Gastroesophageal sphincter (tissue), 4 donors: ENCODE data around the gene SOX6. TPM values are rescaled to one million over a fixed set of nuclear protein-coding genes. Genes with fewer than 3 reads are reported as not detected.
"Not testable (repeated sequence)": the region's sequence is repeated elsewhere in the genome, so short reads cannot be mapped to it uniquely, and the experiment has no call there.

ENCODE experiments used
- ATAC-seq: fragments of 150-250 bp; one replicate; pipeline ENCODE4 v1.9.1; 2016; ENCODE audit warnings: mild to moderate bottlenecking, moderate library complexity
- H3K27ac ChIP-seq, 4 donors: fragments of 200-600 bp; sonication (generic) in 3 of 4; 1 replicate in 3 of 4; 2 replicates in 1 of 4; pipeline ENCODE4 v1.5.1; 2016 to 2019
- H3K27me3 ChIP-seq: fragments of 200-600 bp; sonication (generic); one replicate; pipeline ENCODE4 v1.5.1; 2019
- H3K36me3 ChIP-seq, 2 donors: fragments of 200-600 bp; sonication (generic); one replicate each; pipeline ENCODE4 v1.5.1; 2019; ENCODE audit warnings: control low read depth in 1 of 2
- H3K4me1 ChIP-seq, 3 donors: fragments of 200-600 bp; sonication (generic); 1 replicate in 2 of 3; 2 replicates in 1 of 3; pipeline ENCODE4 v1.5.1; 2016 to 2019; ENCODE audit warnings: control low read depth in 2 of 3
- H3K4me3 ChIP-seq, 2 donors: fragments of 200-600 bp; sonication (generic); one replicate each; pipeline ENCODE4 v1.5.1; 2019; ENCODE audit warnings: mild to moderate bottlenecking in 1 of 2, moderate library complexity in 1 of 2
- H3K9me3 ChIP-seq, 3 donors: fragments of 200-600 bp; sonication (generic); one replicate each; pipeline ENCODE4 v1.5.1; 2017 to 2019; ENCODE audit warnings: control low read depth in 2 of 3
- EP300 ChIP-seq: sonication (generic); formaldehyde crosslinking; IDR thresholded peaks from one replicate; pipeline ENCODE4 v1.6.1; 2017; ENCODE audit warnings: antibody characterized with exemption, mild to moderate bottlenecking
- POLR2A ChIP-seq, 2 donors: fragments of 450-650 bp; IDR thresholded peaks; one replicate each; pipeline ENCODE4 v1.6.1; 2017; ENCODE audit warnings: antibody characterized with exemption in 2 of 2, mild to moderate bottlenecking in 2 of 2, moderate library complexity in 1 of 2
- POLR2AphosphoS5 ChIP-seq: sonication (generic); formaldehyde crosslinking; IDR thresholded peaks from one replicate; pipeline ENCODE4 v1.6.1; 2017; ENCODE audit warnings: antibody characterized with exemption
- WGBS, 2 donors: methylation state at CpG; one replicate each; pipeline ENCODE4 v1.1.5; 2018; ENCODE audit warnings: low coverage in 1 of 2; 5-methylcytosine and 5-hydroxymethylcytosine counted together
- total RNA-seq, 4 donors: library from RNA; depleted of rRNA; stranded (reverse); fragments of >200 nt; gene quantifications; one replicate each; pipeline ENCODE4 v1.1.0, GENCODE V29; 2016
- TF ChIP-seq, protein P1 (sequence below), 4 experiments: fragments of 200-600 bp in 2 of 4; fragments of 450-650 bp in 2 of 4; sonication (generic) in 1 of 4; IDR thresholded peaks; one replicate each; pipeline ENCODE4 v1.5.1; 2017 to 2019; ENCODE audit warnings: antibody characterized with exemption in 4 of 4, mild to moderate bottlenecking in 2 of 4, moderate library complexity in 2 of 4

SOX6 gene
- total RNA-seq, 4 donors from 2014 or later: 1.2 to 21.9 (median 6.5) TPM

DNA sequence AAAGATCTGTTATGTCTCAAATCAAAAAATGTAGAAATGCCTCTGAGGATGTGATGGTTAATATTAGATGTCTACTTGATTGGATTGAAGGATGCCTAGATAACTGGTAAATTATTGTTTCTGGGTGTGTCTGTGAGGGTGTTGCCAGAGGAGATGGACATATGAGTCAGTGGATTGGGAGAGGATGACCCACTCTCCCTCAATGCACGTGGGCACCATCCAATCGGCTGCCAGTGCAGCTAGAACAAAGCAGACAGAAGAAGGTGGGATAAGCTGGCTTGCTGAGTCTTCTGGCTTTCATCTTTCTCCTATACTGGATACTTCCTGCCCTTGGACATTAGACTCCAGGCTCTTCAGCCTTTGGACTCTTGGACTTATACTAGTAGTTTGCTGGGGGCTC, 430.3 kb downstream of the SOX6 start:
- WGBS, 2 donors: 67 to 76% methylated on average over 2 of the region's 2 CpGs
- Histone ChIP-seq H3K27ac (no peak overlapping the region), H3K36me3 (no peaks in the 10 kb centered on the region)

DNA sequence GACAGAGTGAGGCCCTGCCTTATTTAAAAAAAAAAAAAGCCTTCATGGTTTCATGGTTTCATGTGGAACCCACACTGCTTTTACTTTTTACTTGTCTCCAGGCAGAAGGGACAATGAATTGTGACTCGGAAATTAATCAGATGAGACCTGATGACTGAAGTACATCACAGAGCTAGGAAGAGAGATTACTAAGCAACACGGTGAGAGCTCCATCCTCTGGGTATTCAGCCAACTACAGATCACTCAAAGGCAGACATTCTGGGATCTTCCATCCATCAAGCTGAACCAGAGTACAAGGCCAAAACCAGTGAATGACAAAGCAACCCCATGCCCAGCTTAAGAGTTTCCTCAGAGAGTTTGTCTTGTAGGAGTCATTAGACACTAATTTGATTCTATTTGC, 433.2 kb downstream of the SOX6 start:
- H3K36me3 ChIP-seq: no peaks in the 10 kb centered on the region
- WGBS, 2 donors: 58 to 80% methylated on average over 1 to 2 of the region's 2 CpGs
- no peaks in the 10 kb centered on the region for H3K9me3 ChIP-seq
- H3K4me1 ChIP-seq: no peaks in the 10 kb centered on the region
- ATAC-seq: no peak
- TF ChIP-seq, protein P1, sequence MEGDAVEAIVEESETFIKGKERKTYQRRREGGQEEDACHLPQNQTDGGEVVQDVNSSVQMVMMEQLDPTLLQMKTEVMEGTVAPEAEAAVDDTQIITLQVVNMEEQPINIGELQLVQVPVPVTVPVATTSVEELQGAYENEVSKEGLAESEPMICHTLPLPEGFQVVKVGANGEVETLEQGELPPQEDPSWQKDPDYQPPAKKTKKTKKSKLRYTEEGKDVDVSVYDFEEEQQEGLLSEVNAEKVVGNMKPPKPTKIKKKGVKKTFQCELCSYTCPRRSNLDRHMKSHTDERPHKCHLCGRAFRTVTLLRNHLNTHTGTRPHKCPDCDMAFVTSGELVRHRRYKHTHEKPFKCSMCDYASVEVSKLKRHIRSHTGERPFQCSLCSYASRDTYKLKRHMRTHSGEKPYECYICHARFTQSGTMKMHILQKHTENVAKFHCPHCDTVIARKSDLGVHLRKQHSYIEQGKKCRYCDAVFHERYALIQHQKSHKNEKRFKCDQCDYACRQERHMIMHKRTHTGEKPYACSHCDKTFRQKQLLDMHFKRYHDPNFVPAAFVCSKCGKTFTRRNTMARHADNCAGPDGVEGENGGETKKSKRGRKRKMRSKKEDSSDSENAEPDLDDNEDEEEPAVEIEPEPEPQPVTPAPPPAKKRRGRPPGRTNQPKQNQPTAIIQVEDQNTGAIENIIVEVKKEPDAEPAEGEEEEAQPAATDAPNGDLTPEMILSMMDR (IDR thresholded peaks at IDR 0.05): no peak
- TF ChIP-seq POLR2AphosphoS5 (no peak), POLR2A (IDR thresholded peaks at IDR 0.05) (no peak), EP300 (no peak)
- no peaks in the 10 kb centered on the region for H3K27me3 ChIP-seq
- no peak overlapping the region for H3K4me3 ChIP-seq
- no peak overlapping the region for H3K27ac ChIP-seq

More for the DNA sequence above, 430.3 kb downstream of the SOX6 start:
- Histone ChIP-seq H3K27me3 (no peaks in the 10 kb centered on the region), H3K4me3 (no peak overlapping the region), H3K4me1 (no peaks in the 10 kb centered on the region), H3K9me3 (no peaks in the 10 kb centered on the region)
- ATAC-seq: no peak
- TF ChIP-seq, protein P1 (IDR thresholded peaks at IDR 0.05): no peak
- no peak for TF ChIP-seq POLR2AphosphoS5
- no peak for TF ChIP-seq EP300
- TF ChIP-seq POLR2A (IDR thresholded peaks at IDR 0.05): no peak

DNA sequence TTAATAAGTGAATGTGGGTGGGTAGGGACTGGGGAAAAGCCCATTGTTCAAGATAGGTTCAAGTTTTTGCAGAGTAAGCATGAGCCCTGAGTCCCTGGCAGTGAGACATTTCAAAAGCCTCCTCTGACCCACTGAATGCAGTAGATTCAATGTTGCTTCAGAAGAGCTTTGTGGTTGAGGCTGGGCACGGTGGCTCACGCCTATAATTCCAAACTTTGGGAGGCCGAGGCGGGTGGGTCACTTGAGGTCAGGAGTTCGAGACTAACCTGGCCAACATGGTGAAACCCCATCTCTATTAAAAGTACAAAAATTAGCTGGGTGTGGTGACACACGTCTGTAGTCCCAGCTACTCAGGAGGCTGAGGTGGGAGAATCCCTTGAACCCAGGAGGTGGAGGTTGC, 433.6 kb downstream of the SOX6 start:
- H3K4me1 ChIP-seq, H3K27me3 ChIP-seq, H3K27ac ChIP-seq, H3K4me3 ChIP-seq, H3K9me3 ChIP-seq, H3K36me3 ChIP-seq, ATAC-seq: not testable (repeated sequence)
- 83% methylated on average over 1 of the region's 6 CpGs; no CpG with 5 or more reads in 1 of the 2 donors for WGBS, 2 donors

DNA sequence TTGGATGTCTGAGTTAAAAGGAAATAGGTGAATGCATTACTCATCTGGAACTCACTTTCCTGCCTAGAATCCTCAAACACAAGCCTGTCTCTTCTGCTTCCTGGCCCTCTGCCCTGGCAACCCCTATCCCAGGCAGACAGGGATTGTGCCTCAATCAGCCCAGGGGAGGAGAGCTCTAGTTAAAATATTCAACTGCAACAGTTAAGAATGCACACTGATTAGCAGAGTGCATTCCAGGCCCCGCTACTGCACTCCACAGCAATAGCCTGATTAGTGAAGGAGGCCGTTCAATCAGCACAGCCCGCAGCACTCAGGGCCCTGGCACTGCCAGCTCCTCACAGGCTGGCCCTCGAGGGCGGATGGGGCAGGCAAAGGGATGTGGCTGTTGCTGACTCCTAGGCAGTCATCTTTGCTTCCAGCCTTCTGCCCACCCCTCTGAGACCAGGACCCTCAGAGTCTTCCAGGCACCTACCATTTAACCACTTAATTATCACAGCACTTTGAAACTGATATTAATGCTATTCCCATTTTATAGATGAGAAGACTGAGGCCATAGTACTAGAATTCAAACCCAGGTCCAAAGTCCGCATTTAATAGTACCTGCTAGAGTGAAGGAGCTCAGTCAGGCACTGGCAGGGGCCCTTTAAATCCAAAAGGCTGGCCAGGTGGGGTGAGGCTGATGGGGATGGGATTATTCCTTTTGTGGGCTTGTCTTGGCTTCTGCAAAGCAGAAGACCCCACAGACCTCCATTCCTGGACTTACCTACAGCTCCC, 435.3 kb downstream of the SOX6 start:
- whole genome bisulfite sequencing, 2 donors: 100% methylated on average over 1 to 2 of the region's 6 CpGs
- no peaks in the 10 kb centered on the region for H3K4me1 ChIP-seq
- H3K9me3 ChIP-seq: peaks cover 0 to 4% (median 0%) of the 10 kb centered on the region in 3 donors
- H3K27me3 ChIP-seq: no peaks in the 10 kb centered on the region
- TF ChIP-seq POLR2AphosphoS5 (no peak), POLR2A (IDR thresholded peaks at IDR 0.05) (no peak), EP300 (no peak)
- TF ChIP-seq, protein P1 (IDR thresholded peaks at IDR 0.05): no peak
- no peak overlapping the region for H3K27ac ChIP-seq
- ATAC-seq: no peak
- no peaks in the 10 kb centered on the region for H3K36me3 ChIP-seq
- H3K4me3 ChIP-seq: no peak overlapping the region

DNA sequence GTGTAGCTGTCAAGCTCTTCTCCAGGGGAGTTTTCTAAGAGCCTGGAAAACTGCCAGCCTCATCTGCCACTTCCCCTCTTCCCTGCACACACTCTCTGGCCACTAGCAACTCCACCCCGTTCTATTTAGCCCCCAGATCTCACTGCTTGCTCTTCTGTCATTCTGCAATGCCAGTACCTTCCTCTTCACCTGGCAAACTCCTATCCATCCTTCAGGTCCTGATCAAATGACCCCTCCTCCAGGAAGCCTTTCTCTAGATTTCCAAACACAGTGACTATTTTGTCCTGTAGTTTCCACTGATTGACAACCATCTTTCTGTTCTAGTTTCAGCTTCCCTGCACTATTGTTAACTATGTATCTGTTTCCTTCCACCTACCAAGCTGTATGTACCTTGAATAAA, 437.7 kb downstream of the SOX6 start:
- H3K9me3 ChIP-seq: peaks cover 0 to 4% (median 0%) of the 10 kb centered on the region in 3 donors
- no peaks in the 10 kb centered on the region for H3K27me3 ChIP-seq
- no peak for ATAC-seq
- peaks cover 0 to 5% (median 0%) of the 10 kb centered on the region in 3 donors for H3K4me1 ChIP-seq
- H3K27ac ChIP-seq: no peak overlapping the region
- WGBS, 2 donors: 63 to 86% methylated on average over 1 of the region's 1 CpG
- H3K4me3 ChIP-seq: no peak overlapping the region
- TF ChIP-seq POLR2AphosphoS5: no peak
- no peak for TF ChIP-seq POLR2A (IDR thresholded peaks at IDR 0.05)
- TF ChIP-seq, protein P1 (IDR thresholded peaks at IDR 0.05): no peak
- TF ChIP-seq EP300: no peak
- no peaks in the 10 kb centered on the region for H3K36me3 ChIP-seq
